WERI-Rb-1 (cell line): ENCODE measurements around the gene ANKRD23.

Experiments
- DNase-seq: peaks from one replicate; pipeline ENCODE4 v3.0.0-alpha.2; 2020
- H3K27ac ChIP-seq: fragments of 250-450 bp; sonication (Bioruptor Pico); 2 replicates; pipeline ENCODE4 v1.5.1; 2020; ENCODE audit warnings: mild to moderate bottlenecking, moderate library complexity
- H3K27me3 ChIP-seq: fragments of 250-450 bp; sonication (Bioruptor Pico); 2 replicates; pipeline ENCODE4 v1.5.1; 2021; ENCODE audit warnings: mild to moderate bottlenecking, low read depth, moderate library complexity; ENCODE audit not compliant: insufficient read depth, severe bottlenecking
- H3K36me3 ChIP-seq: fragments of 250-450 bp; sonication (Bioruptor Pico); 2 replicates; pipeline ENCODE4 v1.5.1; 2020; ENCODE audit warnings: mild to moderate bottlenecking, moderate library complexity
- H3K4me3 ChIP-seq: 2 replicates; pipeline ENCODE4 v1.5.1; 2011; ENCODE audit warnings: low read depth, mild to moderate bottlenecking, control low read depth, low read length
- H3K9me3 ChIP-seq: fragments of 250-450 bp; sonication (Bioruptor Pico); 2 replicates; pipeline ENCODE4 v1.5.1; 2021; ENCODE audit warnings: mild to moderate bottlenecking, moderate library complexity; ENCODE audit not compliant: severe bottlenecking
- TF ChIP-seq, protein P1 (sequence below): IDR thresholded peaks from 2 replicates; pipeline ENCODE4 v1.5.1; 2011; ENCODE audit warnings: low read depth, mild to moderate bottlenecking, control low read depth, inconsistent platforms, low read length

ANKRD23 gene

DNA sequence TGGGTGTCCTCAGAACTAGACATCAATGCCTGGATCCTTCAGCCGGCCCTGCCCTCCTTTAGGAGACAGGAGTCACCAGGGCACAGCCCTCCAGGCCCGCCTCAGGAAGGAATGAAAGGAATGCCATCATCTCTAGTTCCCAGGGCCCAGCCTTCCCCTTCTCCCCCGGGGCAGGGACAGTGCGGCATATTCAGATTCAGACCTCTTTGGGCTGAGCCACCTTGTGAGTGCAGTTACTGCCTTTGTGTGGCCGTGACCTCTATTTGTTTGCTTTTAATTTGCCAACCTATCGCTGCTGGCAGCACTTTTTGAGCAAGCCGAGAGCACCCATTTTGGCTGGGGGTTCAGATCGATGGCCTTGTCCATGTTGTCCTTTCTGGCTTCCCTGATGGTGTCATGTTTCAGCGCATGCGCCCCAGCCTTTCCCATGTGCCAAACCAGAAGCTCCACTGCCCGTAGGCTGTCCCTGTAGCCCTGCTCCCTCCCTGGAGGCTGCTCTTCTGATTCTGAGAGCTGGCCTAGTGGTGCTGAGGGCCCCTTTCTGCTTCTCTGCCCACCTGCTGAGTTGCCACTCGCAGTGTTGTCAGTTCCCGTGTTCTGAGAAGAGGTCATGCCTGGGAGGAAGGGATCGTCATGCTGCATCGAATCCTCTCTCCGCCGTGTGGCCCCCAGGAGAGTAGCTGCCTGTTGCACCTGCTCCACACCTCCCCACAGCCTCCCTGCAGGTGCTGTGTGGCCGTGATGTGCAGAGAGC, 10.9 kb downstream of the ANKRD23 start:
- peaks cover 72% of the 10 kb centered on the region for H3K36me3 ChIP-seq
- H3K4me3 ChIP-seq = no peak overlapping the region
- no peak overlapping the region for H3K27ac ChIP-seq
- TF ChIP-seq, protein P1, sequence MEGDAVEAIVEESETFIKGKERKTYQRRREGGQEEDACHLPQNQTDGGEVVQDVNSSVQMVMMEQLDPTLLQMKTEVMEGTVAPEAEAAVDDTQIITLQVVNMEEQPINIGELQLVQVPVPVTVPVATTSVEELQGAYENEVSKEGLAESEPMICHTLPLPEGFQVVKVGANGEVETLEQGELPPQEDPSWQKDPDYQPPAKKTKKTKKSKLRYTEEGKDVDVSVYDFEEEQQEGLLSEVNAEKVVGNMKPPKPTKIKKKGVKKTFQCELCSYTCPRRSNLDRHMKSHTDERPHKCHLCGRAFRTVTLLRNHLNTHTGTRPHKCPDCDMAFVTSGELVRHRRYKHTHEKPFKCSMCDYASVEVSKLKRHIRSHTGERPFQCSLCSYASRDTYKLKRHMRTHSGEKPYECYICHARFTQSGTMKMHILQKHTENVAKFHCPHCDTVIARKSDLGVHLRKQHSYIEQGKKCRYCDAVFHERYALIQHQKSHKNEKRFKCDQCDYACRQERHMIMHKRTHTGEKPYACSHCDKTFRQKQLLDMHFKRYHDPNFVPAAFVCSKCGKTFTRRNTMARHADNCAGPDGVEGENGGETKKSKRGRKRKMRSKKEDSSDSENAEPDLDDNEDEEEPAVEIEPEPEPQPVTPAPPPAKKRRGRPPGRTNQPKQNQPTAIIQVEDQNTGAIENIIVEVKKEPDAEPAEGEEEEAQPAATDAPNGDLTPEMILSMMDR = no peak
- H3K9me3 ChIP-seq = no peaks in the 10 kb centered on the region
- DNase-seq = no peak
- no peaks in the 10 kb centered on the region for H3K27me3 ChIP-seq

DNA sequence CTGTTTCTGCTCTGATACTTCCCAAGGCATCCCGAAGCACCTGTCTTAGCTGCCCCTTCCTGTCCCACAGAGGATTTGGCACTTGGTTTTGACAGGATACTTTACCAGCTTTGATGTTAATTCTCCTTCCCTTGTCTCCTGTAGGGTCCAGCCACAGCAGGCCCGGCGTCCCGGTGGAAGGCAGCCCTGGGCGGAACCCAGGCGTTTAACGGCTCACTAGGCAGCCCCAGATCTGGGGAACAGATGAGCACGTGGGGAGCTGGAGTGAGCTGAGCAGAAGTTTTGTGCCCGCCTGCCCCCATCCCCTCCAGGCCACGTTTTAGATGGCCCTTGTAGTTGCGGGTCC, 11.4 kb downstream of the ANKRD23 start:
- no peak for DNase-seq
- no peaks in the 10 kb centered on the region for H3K27me3 ChIP-seq
- TF ChIP-seq, protein P1 = no peak
- peaks cover 75% of the 10 kb centered on the region for H3K36me3 ChIP-seq
- no peak overlapping the region for H3K4me3 ChIP-seq
- H3K9me3 ChIP-seq = no peaks in the 10 kb centered on the region
- no peak overlapping the region for H3K27ac ChIP-seq

DNA sequence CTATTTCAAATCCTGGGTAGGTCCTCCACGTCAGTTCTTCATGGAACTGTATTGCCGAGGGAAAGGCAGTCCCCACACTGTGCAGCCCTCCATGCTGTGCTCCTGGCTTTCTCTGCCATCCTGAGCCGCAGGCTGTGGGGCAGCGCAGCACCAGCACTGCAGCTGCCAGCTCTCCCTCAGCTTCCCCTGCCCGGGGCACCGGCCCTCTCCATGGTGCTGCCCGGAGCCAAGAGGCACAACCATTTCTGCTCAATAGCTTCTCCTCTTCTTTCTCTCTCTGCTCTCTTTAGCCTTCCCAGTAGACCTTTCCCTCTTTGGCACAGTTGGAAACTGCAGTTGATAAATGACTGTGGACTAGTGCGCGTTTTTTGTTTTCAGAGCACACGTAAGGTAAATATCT, 12.1 kb downstream of the ANKRD23 start:
- Histone ChIP-seq H3K9me3 (no peaks in the 10 kb centered on the region), H3K27me3 (no peaks in the 10 kb centered on the region), H3K4me3 (no peak overlapping the region), H3K36me3 (peaks cover 76% of the 10 kb centered on the region), H3K27ac (peak overlapping the region; percentile 12; the same call in 1 of the 2 replicates)
- no peak for DNase-seq
- TF ChIP-seq, protein P1 = no peak

DNA sequence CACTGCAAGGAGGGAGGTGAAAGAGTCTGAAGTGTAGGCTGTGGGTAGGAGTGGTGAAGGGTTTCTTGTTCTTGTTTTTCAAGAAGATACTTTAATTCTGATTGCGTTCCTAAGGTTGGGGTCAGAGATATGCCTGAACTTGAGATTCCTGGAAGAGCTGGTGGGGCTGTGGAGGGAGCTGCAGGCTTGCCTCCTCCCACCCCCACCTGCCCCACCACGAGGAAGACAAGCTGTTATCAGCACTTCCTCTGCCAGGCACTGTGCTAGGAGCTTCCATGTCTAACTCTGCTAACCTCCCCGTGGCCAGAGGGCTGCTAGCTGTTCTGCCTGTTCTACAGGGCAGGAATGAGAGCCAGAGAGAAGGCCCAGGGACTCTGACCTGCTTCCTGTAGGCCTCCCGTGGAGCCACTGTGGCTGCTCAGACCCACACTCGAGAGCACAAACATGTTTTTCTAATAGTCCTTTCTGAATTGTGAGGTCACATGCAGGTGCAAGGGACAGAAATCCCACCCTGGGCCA, 13.7 kb downstream of the ANKRD23 start:
- Histone ChIP-seq H3K36me3 (peaks cover 89% of the 10 kb centered on the region), H3K27ac (no peak overlapping the region), H3K4me3 (no peak overlapping the region), H3K9me3 (no peaks in the 10 kb centered on the region), H3K27me3 (no peaks in the 10 kb centered on the region)
- TF ChIP-seq, protein P1 = no peak
- DNase-seq = no peak

DNA sequence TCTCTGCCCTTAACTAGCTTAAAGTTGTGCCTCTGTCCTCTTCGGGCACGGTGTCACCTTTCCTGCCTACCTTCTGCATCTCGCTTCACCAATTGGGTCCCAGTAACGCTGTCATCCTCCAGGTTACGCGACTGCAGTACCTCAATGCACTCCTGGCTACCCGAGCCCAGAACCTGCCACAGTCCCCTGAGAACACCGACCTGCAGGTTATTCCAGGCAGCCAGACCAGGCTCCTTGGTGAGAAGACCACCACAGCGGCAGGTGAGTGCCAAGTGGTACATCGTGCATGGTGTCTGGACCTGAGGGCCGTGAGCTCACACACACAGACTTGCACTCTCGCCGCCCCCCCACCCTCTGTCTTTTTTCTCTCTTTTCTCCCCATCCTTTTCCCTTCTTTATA, 14.9 kb downstream of the ANKRD23 start:
- peaks cover 89% of the 10 kb centered on the region for H3K36me3 ChIP-seq
- H3K27ac ChIP-seq = no peak overlapping the region

More for the DNA sequence above, 14.9 kb downstream of the ANKRD23 start:
- Histone ChIP-seq H3K4me3 (no peak overlapping the region), H3K27me3 (no peaks in the 10 kb centered on the region), H3K9me3 (no peaks in the 10 kb centered on the region)
- TF ChIP-seq, protein P1 = no peak
- DNase-seq = no peak
